Stomach (tissue), 4 donors: ENCODE measurements around the gene PARD3.

Experiments
- CTCF ChIP-seq, 7 experiments: fragments of 450-650 bp in 4 of 7; fragments of 200-600 bp in 3 of 7; sonication (generic) in 3 of 7; IDR thresholded peaks; one replicate each; pipeline ENCODE4 v1.5.1; 2016 to 2019; ENCODE audit warnings: antibody characterized with exemption in 7 of 7, control low read depth in 2 of 7, mild to moderate bottlenecking in 1 of 7
- EP300 ChIP-seq: sonication (generic); formaldehyde crosslinking; IDR thresholded peaks from one replicate; pipeline ENCODE4 v1.6.1; 2017; ENCODE audit warnings: antibody characterized with exemption

- no peak for TF ChIP-seq CTCF (IDR thresholded peaks at IDR 0.05)
- TF ChIP-seq EP300: no peak
Measured at GRCh38 chr10:34334908-34335307, 480.2 kb downstream of the PARD3 start.
